ENCODE results near the gene HNRNPLL. TPM values are rescaled to one million over a fixed set of nuclear protein-coding genes. Genes with fewer than 3 reads are reported as not detected.
"Not testable (repeated sequence)": the region's sequence is repeated elsewhere in the genome, so short reads cannot be mapped to it uniquely, and the experiment has no call there.

Gene HNRNPLL
- total RNA-seq, 2 experiments from 2014 or later: 53.5 to 59.8 TPM

GRCh38 chr2:38553554-38553953, 49.2 kb downstream of the HNRNPLL start:
- no peaks in the 10 kb centered on the region for H3K36me3 Mint-ChIP-seq (ENCODE audit: low read depth)
- POLR2A ChIA-PET: interaction anchor here (0.6 kb wide), 2 partner anchors 73 to 186 kb away, joined by 3 read pairs; no protein-coding TSS in a partner anchor

DNA sequence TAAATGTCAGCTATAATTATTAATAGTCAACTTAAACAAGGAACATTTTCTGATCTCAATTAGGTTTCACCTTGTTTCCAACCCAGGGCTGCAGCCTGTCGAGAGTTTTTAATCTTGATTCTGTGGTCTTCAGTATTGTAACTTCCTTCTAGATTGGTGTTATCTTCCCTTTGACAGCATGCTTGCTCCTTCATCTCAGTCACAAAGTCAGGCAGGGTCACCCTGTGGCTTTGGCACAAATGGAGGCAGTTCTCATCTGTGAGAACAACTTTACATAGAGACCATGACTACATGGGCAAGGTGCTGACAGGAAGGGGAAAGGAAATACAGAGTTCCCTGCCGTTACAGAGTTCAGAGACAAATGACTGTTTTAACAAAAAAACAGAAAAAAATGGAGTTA, 50.5 kb downstream of the HNRNPLL start:
- Mint-ChIP-seq H3K27me3 (no peaks in the 10 kb centered on the region), H3K36me3 (ENCODE audit: low read depth) (no peaks in the 10 kb centered on the region), H3K4me1 (peaks cover 19% of the 10 kb centered on the region), H3K27ac (peak overlapping the region; percentile 59), H3K4me3 (no peak overlapping the region), H3K9me3 (ENCODE audit: low read depth) (no peaks in the 10 kb centered on the region)
- CTCF ChIA-PET: interaction anchor here (1.1 to 6.3 kb wide), 2 partner anchors 29 to 237 kb away, joined by 4 to 27 read pairs; no protein-coding TSS in a partner anchor
- DNase-seq (no peak), ATAC-seq (peak; percentile 53)
- intact Hi-C loops (cut with DNase I, micrococcal nuclease): no loop called here
- POLR2A ChIA-PET: no interaction called here

More at GRCh38 chr2:38553554-38553953, 49.2 kb downstream of the HNRNPLL start:
- Mint-ChIP-seq H3K9me3 (ENCODE audit: low read depth) (no peaks in the 10 kb centered on the region), H3K4me3 (no peak overlapping the region), H3K27me3 (no peaks in the 10 kb centered on the region), H3K27ac (no peak overlapping the region), H3K4me1 (peaks cover 19% of the 10 kb centered on the region)
- DNase-seq (no peak), ATAC-seq (no peak)
- intact Hi-C loops (cut with DNase I, micrococcal nuclease): no loop called here
- CTCF ChIA-PET: interaction anchor here (0.7 to 1.7 kb wide), 6 partner anchors 13 to 360 kb away, joined by 3 to 7 read pairs (median 4); no protein-coding TSS in a partner anchor

- no peak overlapping the region for H3K27ac Mint-ChIP-seq
- peak; percentile 47 for ATAC-seq
- intact Hi-C loops (cut with DNase I, micrococcal nuclease): no loop called here
- H3K9me3 Mint-ChIP-seq (ENCODE audit: low read depth): no peaks in the 10 kb centered on the region
- H3K4me1 Mint-ChIP-seq: peaks cover 20% of the 10 kb centered on the region
- no peaks in the 10 kb centered on the region for H3K27me3 Mint-ChIP-seq
- DNase-seq: no peak
- CTCF ChIA-PET: interaction anchor here (0.9 to 6.3 kb wide), 6 partner anchors 11 to 236 kb away, joined by 3 to 27 read pairs (median 4); no protein-coding TSS in a partner anchor
- H3K36me3 Mint-ChIP-seq (ENCODE audit: low read depth): no peaks in the 10 kb centered on the region
- no peak overlapping the region for H3K4me3 Mint-ChIP-seq
- POLR2A ChIA-PET: no interaction called here
Measured at GRCh38 chr2:38551746-38552145, 51.0 kb downstream of the HNRNPLL start.

- ATAC-seq (no peak), DNase-seq (no peak)
- intact Hi-C loops (cut with DNase I, micrococcal nuclease): no loop called here
- Mint-ChIP-seq H3K9me3 (ENCODE audit: low read depth) (no peaks in the 10 kb centered on the region), H3K36me3 (ENCODE audit: low read depth) (no peaks in the 10 kb centered on the region), H3K4me3 (no peak overlapping the region), H3K4me1 (peaks cover 22% of the 10 kb centered on the region), H3K27ac (no peak overlapping the region), H3K27me3 (no peaks in the 10 kb centered on the region)
- POLR2A ChIA-PET: no interaction called here
- CTCF ChIA-PET: interaction anchor here (0.9 to 6.3 kb wide), 5 partner anchors 10 to 116 kb away, joined by 3 to 27 read pairs (median 4); no protein-coding TSS in a partner anchor
Measured at GRCh38 chr2:38551171-38551570, 51.6 kb downstream of the HNRNPLL start.

GRCh38 chr2:38549851-38550250, 52.9 kb downstream of the HNRNPLL start:
- ChIA-PET POLR2A (no interaction called here), CTCF (interaction anchor here (1.1 to 6.3 kb wide), 4 partner anchors 13 to 32 kb away, joined by 3 to 27 read pairs (median 7); no protein-coding TSS in a partner anchor)
- H3K36me3 Mint-ChIP-seq (ENCODE audit: low read depth): no peaks in the 10 kb centered on the region
- H3K9me3 Mint-ChIP-seq (ENCODE audit: low read depth): no peaks in the 10 kb centered on the region
- H3K4me3 Mint-ChIP-seq: no peak overlapping the region
- H3K4me1 Mint-ChIP-seq: peaks cover 22% of the 10 kb centered on the region
- H3K27me3 Mint-ChIP-seq: no peaks in the 10 kb centered on the region
- intact Hi-C loops (cut with DNase I, micrococcal nuclease): no loop called here
- H3K27ac Mint-ChIP-seq: no peak overlapping the region
- no peak for DNase-seq
- ATAC-seq: no peak

- H3K27ac Mint-ChIP-seq: no peak overlapping the region
- ATAC-seq (no peak), DNase-seq (no peak)
- peaks cover 1% of the 10 kb centered on the region for H3K36me3 Mint-ChIP-seq (ENCODE audit: low read depth)
- no peaks in the 10 kb centered on the region for H3K9me3 Mint-ChIP-seq (ENCODE audit: low read depth)
- H3K4me3 Mint-ChIP-seq: no peak overlapping the region
- H3K27me3 Mint-ChIP-seq: peaks cover 1% of the 10 kb centered on the region
- CTCF ChIA-PET: interaction anchor here (0.6 to 6.3 kb wide), 6 partner anchors 9 to 248 kb away, joined by 3 to 27 read pairs (median 5); no protein-coding TSS in a partner anchor
- POLR2A ChIA-PET: interaction anchor here (0.6 kb wide), 1 partner anchor 48 kb away, joined by 3 read pairs; no protein-coding TSS in a partner anchor
- H3K4me1 Mint-ChIP-seq: peaks cover 24% of the 10 kb centered on the region
- intact Hi-C loops (cut with DNase I, micrococcal nuclease): no loop called here
Measured at GRCh38 chr2:38549071-38549704, 53.5 kb downstream of the HNRNPLL start.

GRCh38 chr2:38547791-38548190, 54.9 kb downstream of the HNRNPLL start:
- Mint-ChIP-seq H3K27ac (no peak overlapping the region), H3K27me3 (peaks cover 3% of the 10 kb centered on the region), H3K9me3 (ENCODE audit: low read depth) (no peaks in the 10 kb centered on the region), H3K4me3 (no peak overlapping the region), H3K36me3 (ENCODE audit: low read depth) (peaks cover 1% of the 10 kb centered on the region), H3K4me1 (peaks cover 30% of the 10 kb centered on the region)
- CTCF ChIA-PET: interaction anchor here (0.7 to 6.3 kb wide), 6 partner anchors 9 to 34 kb away, joined by 3 to 27 read pairs (median 5); no protein-coding TSS in a partner anchor
- DNase-seq (no peak), ATAC-seq (no peak)
- POLR2A ChIA-PET: interaction anchor here (0.6 kb wide), 1 partner anchor 480 kb away, joined by 8 read pairs; no protein-coding TSS in a partner anchor
- intact Hi-C loops (cut with DNase I, micrococcal nuclease): no loop called here

GRCh38 chr2:38546585-38546984, 56.1 kb downstream of the HNRNPLL start:
- H3K27me3 Mint-ChIP-seq: peaks cover 3% of the 10 kb centered on the region
- ChIA-PET POLR2A (interaction anchor here (0.7 kb wide), 1 partner anchor 752 kb away, joined by 6 read pairs; no protein-coding TSS in a partner anchor), CTCF (interaction anchor here (2.4 to 6.3 kb wide), 2 partner anchors 12 to 35 kb away, joined by 9 to 27 read pairs; no protein-coding TSS in a partner anchor)
- peaks cover 30% of the 10 kb centered on the region for H3K4me1 Mint-ChIP-seq
- DNase-seq (no peak), ATAC-seq (no peak)
- H3K9me3 Mint-ChIP-seq (ENCODE audit: low read depth): no peaks in the 10 kb centered on the region
- no peak overlapping the region for H3K4me3 Mint-ChIP-seq
- intact Hi-C loops (cut with DNase I, micrococcal nuclease): no loop called here
- H3K36me3 Mint-ChIP-seq (ENCODE audit: low read depth): peaks cover 1% of the 10 kb centered on the region
- H3K27ac Mint-ChIP-seq: no peak overlapping the region

- intact Hi-C loops (cut with DNase I, micrococcal nuclease): no loop called here
- POLR2A ChIA-PET: no interaction called here
- H3K4me1 Mint-ChIP-seq: peaks cover 33% of the 10 kb centered on the region
- ATAC-seq: no peak
- no peak overlapping the region for H3K27ac Mint-ChIP-seq
- H3K4me3 Mint-ChIP-seq: no peak overlapping the region
- CTCF ChIA-PET: interaction anchor here (1.1 to 6.3 kb wide), 2 partner anchors 8 to 36 kb away, joined by 4 to 27 read pairs; no protein-coding TSS in a partner anchor
- DNase-seq: no peak
- peaks cover 1% of the 10 kb centered on the region for H3K36me3 Mint-ChIP-seq (ENCODE audit: low read depth)
- H3K27me3 Mint-ChIP-seq: peaks cover 3% of the 10 kb centered on the region
- H3K9me3 Mint-ChIP-seq (ENCODE audit: low read depth): no peaks in the 10 kb centered on the region
Measured at GRCh38 chr2:38546064-38546463, 56.7 kb downstream of the HNRNPLL start.

- CTCF ChIA-PET: interaction anchor here (0.7 to 2.2 kb wide), 5 partner anchors 27 to 199 kb away, joined by 3 to 6 read pairs (median 4); no protein-coding TSS in a partner anchor
- H3K27ac Mint-ChIP-seq; intact Hi-C loops (cut with DNase I, micrococcal nuclease); H3K4me3 Mint-ChIP-seq; H3K9me3 Mint-ChIP-seq (ENCODE audit: low read depth); H3K36me3 Mint-ChIP-seq (ENCODE audit: low read depth); H3K27me3 Mint-ChIP-seq: not testable (repeated sequence)
- POLR2A ChIA-PET: interaction anchor here (0.9 kb wide), 1 partner anchor 80 kb away, joined by 3 read pairs; no protein-coding TSS in a partner anchor
- ATAC-seq (peak; percentile 60), DNase-seq (peak; percentile 53)
- peaks cover 28% of the 10 kb centered on the region for H3K4me1 Mint-ChIP-seq
Measured at GRCh38 chr2:38542248-38542631, 60.5 kb downstream of the HNRNPLL start.

DNA sequence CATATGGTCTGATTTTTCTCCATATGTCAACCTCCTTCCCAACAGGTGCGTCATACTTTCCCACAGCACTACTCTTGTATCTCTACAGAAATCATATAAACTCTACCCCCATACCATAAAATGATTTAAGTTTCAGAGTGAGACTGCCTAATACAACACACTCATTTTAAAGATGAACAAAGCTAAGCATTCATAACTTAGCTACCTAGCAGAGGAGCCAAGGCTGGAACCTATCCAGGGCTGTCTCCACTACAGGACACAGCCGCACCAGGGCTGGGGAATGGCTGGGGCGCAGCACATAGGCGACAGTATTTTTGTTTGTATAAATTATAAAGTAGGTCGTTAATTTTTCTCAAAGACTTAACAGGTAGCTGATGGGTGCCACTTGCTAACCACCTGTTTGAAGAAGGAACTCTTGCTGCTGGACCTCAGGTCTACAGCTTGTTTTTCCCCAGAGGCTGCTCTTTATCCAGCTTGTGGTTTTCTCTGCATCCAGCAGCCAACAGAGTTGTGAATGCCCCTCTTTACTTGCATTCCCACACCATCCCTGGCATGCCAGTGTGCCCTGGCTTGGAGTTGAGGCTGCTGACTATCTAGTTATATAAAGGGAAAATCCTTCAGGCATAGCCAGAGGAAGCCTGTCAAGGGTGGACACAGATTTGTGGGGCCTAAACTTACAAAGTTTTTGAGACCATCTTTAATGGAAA, 62.0 kb downstream of the HNRNPLL start:
- peaks cover 25% of the 10 kb centered on the region for H3K4me1 Mint-ChIP-seq
- H3K27ac Mint-ChIP-seq: no peak overlapping the region
- no peaks in the 10 kb centered on the region for H3K9me3 Mint-ChIP-seq (ENCODE audit: low read depth)
- POLR2A ChIA-PET: no interaction called here
- DNase-seq (no peak), ATAC-seq (no peak)
- no peak overlapping the region for H3K4me3 Mint-ChIP-seq
- CTCF ChIA-PET: interaction anchor here (0.6 to 2.2 kb wide), 7 partner anchors 11 to 199 kb away, joined by 3 to 7 read pairs (median 4); no protein-coding TSS in a partner anchor
- H3K36me3 Mint-ChIP-seq (ENCODE audit: low read depth): peaks cover 1% of the 10 kb centered on the region
- H3K27me3 Mint-ChIP-seq: peaks cover 7% of the 10 kb centered on the region
- intact Hi-C loops (cut with DNase I, micrococcal nuclease): no loop called here

Measured in activated CD4-positive, alpha-beta T cell treated with anti-CD3 and anti-CD28 coated beads for 36 hours (primary cell).